ENCODE results near the gene IL1RAPL2.

IL1RAPL2 gene

DNA sequence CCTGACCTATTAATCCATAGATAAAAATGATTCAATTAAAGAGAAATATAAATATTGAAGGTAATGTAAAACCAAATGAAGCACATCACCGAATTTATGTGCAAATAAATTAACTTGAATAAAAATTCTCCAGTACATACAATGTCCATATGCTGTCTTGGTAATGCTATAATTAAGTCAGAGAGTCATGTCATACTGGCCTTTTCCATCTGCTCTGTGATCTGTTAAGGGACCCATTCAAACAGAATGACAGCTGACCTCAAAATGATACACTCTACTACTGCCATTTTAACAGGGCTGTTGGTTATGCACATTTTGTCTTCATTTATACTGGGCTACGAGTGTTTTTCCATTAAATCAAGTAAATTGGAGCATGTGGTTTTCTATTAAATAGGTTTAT, 555.2 kb downstream of the IL1RAPL2 start:
- TF ChIP-seq, protein P1, sequence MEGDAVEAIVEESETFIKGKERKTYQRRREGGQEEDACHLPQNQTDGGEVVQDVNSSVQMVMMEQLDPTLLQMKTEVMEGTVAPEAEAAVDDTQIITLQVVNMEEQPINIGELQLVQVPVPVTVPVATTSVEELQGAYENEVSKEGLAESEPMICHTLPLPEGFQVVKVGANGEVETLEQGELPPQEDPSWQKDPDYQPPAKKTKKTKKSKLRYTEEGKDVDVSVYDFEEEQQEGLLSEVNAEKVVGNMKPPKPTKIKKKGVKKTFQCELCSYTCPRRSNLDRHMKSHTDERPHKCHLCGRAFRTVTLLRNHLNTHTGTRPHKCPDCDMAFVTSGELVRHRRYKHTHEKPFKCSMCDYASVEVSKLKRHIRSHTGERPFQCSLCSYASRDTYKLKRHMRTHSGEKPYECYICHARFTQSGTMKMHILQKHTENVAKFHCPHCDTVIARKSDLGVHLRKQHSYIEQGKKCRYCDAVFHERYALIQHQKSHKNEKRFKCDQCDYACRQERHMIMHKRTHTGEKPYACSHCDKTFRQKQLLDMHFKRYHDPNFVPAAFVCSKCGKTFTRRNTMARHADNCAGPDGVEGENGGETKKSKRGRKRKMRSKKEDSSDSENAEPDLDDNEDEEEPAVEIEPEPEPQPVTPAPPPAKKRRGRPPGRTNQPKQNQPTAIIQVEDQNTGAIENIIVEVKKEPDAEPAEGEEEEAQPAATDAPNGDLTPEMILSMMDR (conservative IDR thresholded peaks at IDR 0.05; ENCODE audit: low read depth, low read length): no peak
- H3K4me3 ChIP-seq (ENCODE audit: low read depth, low read length): no peak overlapping the region
- no peak for DNase-seq (ENCODE audit: low read depth)

DNA sequence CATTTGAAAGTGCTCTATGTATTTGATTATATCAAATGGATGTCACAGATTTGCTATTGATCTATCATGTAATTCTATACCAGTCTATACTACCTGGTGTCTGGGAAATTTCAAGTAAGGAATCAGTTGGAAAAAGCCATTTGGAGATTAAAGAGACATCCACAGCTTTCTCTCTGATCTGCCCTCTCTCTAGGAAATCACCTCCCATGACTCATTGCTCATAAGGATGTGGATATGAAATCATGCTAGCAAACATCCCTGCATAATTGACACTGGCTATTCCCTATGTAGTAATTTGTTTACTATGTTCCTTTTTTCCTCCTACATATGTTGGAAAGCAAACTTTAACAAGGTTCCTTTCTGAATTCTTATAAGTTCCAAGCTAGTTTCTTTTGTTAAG, 560.2 kb downstream of the IL1RAPL2 start:
- peak; percentile 0 for DNase-seq (ENCODE audit: low read depth)
- H3K4me3 ChIP-seq (ENCODE audit: low read depth, low read length): no peak overlapping the region
- TF ChIP-seq, protein P1 (conservative IDR thresholded peaks at IDR 0.05; ENCODE audit: low read depth, low read length): no peak

DNA sequence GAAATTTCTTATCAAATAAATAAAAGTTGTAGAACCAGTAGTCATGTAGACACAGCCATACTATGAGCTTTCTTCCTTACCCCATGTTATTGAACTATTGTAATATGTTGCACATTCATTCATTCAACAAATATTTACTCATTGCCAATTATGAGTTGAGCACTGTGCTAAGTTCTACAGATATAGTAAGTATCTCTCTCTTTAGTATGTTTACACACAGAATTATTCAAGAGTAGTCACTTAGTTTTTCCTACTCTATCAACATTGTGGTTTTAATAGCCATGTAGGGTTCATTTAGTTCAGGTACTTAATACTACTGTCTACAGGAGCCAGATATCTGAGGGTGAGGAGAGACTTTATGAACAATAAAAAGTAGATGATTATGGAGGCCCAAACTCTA, 568.3 kb downstream of the IL1RAPL2 start:
- H3K4me3 ChIP-seq (ENCODE audit: low read depth, low read length): no peak overlapping the region
- no peak for DNase-seq (ENCODE audit: low read depth)
- TF ChIP-seq, protein P1 (conservative IDR thresholded peaks at IDR 0.05; ENCODE audit: low read depth, low read length): no peak

DNA sequence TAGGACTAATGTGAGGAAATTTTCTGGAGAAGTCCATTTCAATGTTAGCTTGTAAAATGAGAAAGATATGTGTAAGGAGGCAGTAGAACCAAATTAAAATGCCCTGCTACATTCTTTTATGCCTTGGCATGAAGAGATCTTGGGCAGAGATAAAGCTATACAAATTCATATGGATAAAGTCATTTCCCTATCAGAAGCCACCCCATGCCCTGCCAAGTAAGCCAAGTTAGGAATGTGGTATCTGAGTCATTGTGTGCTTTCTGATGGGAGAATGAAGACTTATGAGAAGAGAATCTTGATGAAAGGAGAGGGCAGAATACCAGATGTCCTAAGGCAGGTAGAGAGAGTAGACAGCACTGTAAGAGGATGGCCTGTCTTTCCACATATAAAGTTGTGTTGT, 570.8 kb downstream of the IL1RAPL2 start:
- no peak for DNase-seq (ENCODE audit: low read depth)
- TF ChIP-seq, protein P1 (conservative IDR thresholded peaks at IDR 0.05; ENCODE audit: low read depth, low read length): no peak

DNA sequence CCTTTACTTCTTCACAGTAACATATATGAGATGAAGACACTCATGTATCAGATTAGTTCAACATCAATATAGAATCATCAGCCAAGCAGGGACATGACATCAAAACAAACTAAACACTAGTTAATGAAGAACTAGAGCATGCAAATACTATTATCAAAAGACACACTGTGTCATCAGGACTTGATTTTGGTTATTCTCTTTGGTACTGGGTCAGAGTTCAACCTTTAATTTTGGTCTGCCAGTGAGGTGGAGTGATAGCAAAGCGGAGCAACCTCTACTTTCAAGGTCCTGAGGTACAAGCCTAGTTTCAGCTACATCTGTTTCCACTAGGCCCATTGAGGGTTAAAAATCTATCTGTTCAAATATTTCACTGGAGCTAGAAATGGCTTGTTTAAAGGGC, 584.0 kb downstream of the IL1RAPL2 start:
- TF ChIP-seq, protein P1 (conservative IDR thresholded peaks at IDR 0.05; ENCODE audit: low read depth, low read length): no peak
- no peak overlapping the region for H3K4me3 ChIP-seq (ENCODE audit: low read depth, low read length)
- no peak for DNase-seq (ENCODE audit: low read depth)

More for the DNA sequence above, 570.8 kb downstream of the IL1RAPL2 start:
- no peak overlapping the region for H3K4me3 ChIP-seq (ENCODE audit: low read depth, low read length)

DNA sequence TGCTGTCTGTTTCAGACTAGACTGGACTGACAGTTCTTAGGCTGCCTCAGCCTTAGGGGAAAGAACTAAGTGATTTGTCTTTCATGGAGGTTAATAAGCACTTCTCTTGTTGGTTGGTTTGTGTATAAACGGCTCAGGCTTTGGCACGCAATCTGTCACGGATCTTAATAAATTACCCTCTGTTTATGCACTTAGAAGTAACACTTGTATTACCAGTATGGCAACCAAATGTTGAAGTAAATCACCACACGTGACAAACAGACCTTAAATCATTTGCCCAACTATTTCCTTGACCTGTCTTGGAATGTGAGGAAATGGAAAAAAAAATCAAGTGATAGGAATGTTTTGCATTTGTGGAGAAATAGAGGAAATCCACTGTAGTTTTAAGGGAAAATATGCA, 584.6 kb downstream of the IL1RAPL2 start:
- TF ChIP-seq, protein P1 (conservative IDR thresholded peaks at IDR 0.05; ENCODE audit: low read depth, low read length): no peak
- no peak overlapping the region for H3K4me3 ChIP-seq (ENCODE audit: low read depth, low read length)
- DNase-seq (ENCODE audit: low read depth): no peak

DNA sequence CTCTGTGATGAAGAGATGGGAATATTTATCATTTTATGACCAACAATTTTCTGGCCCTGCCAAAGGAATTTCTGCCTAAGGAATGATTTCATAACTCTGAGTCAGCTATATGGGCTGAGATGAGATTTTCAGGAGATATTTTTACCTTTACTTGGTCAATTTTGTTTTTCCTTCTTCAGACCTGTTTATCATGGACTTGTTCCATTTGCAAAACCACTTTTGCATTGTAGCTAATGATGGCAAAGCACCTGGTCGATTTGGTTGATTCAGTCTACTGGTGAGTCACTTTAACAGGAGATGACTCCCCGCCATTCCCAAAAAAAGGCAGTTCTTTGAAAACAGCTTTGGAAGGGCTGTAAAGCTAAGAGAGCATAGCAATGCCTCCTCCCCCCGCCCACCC, 601.2 kb downstream of the IL1RAPL2 start:
- TF ChIP-seq, protein P1 (conservative IDR thresholded peaks at IDR 0.05; ENCODE audit: low read depth, low read length): no peak

More for the DNA sequence above, 601.2 kb downstream of the IL1RAPL2 start:
- no peak overlapping the region for H3K4me3 ChIP-seq (ENCODE audit: low read depth, low read length)
- no peak for DNase-seq (ENCODE audit: low read depth)

All from choroid plexus epithelial cell (primary cell).